MCF 10A (cell line): ENCODE results near the gene INPP5E. TPM values are rescaled to one million over a fixed set of nuclear protein-coding genes. Genes with fewer than 3 reads are reported as not detected.

ENCODE experiments used
- BruUV-seq: library from RNA; stranded (reverse); fragments of 400-500 nt; replicated peaks from 2 replicates; lab custom pipeline; 2021; lab: Mats Ljungman, UMichigan
- CTCF ChIA-PET: fragments of 300-600 bp; sonication (Branson Sonifier 250); formaldehyde crosslinking; extraction: SDS; loops from one replicate; lab custom pipeline; 2021; ENCODE audit warnings: antibody characterized with exemption, inconsistent platforms; lab: Yijun Ruan, JAX
- POLR2A ChIA-PET: fragments of 300-600, 350-650 bp; sonication (Branson Sonifier 250); formaldehyde crosslinking; extraction: SDS; loops from one replicate; lab custom pipeline; 2020; ENCODE audit warnings: antibody characterized with exemption, inconsistent platforms; lab: Yijun Ruan, JAX
- DNase-seq: peaks from one replicate; pipeline ENCODE4 v3.0.0-alpha.2; 2018; ENCODE audit not compliant: unreplicated experiment
- H3K27ac Mint-ChIP-seq: one replicate; pipeline ENCODE4 v1.8.0; 2022; ENCODE audit warnings: mild to moderate bottlenecking, low read depth, mixed read lengths; ENCODE audit not compliant: unreplicated experiment
- H3K27me3 Mint-ChIP-seq: one replicate; pipeline ENCODE4 v1.8.0; 2022; ENCODE audit warnings: mixed read lengths; ENCODE audit not compliant: insufficient read depth, unreplicated experiment
- H3K36me3 Mint-ChIP-seq: one replicate; pipeline ENCODE4 v1.8.0; 2022; ENCODE audit warnings: mild to moderate bottlenecking, moderate library complexity, mixed read lengths; ENCODE audit not compliant: insufficient read depth, unreplicated experiment
- H3K4me1 Mint-ChIP-seq: one replicate; pipeline ENCODE4 v1.8.0; 2022; ENCODE audit warnings: mixed read lengths; ENCODE audit not compliant: insufficient read depth, unreplicated experiment
- H3K4me3 Mint-ChIP-seq: one replicate; pipeline ENCODE4 v1.8.0; 2022; ENCODE audit warnings: mild to moderate bottlenecking, moderate library complexity, mixed read lengths; ENCODE audit not compliant: unreplicated experiment
- H3K9me3 Mint-ChIP-seq: one replicate; pipeline ENCODE4 v1.8.0; 2022; ENCODE audit warnings: mixed read lengths; ENCODE audit not compliant: unreplicated experiment
- CTCF ChIP-seq: fragments of 200-600 bp; IDR thresholded peaks from one replicate; pipeline ENCODE4 v1.8.0; 2022; ENCODE audit warnings: antibody characterized with exemption, mild to moderate bottlenecking; ENCODE audit not compliant: unreplicated experiment
- intact Hi-C: fragments of 100-400 bp; cut with micrococcal nuclease; formaldehyde crosslinking; loops from 2 replicates; pipeline ENCODE4 v1.14.1; 2022
- total RNA-seq: library from RNA; stranded (reverse); gene quantifications from 2 replicates; pipeline ENCODE4 v1.2.3, GENCODE V29; 2022

The INPP5E gene
- total RNA-seq, 1 experiment from 2014 or later = 16.3 TPM

- TF ChIP-seq CTCF = no peak
- H3K36me3 Mint-ChIP-seq = peaks cover 36% of the 10 kb centered on the region
- H3K4me3 Mint-ChIP-seq = peak overlapping the region; percentile 76
- H3K27me3 Mint-ChIP-seq = no peaks in the 10 kb centered on the region
- DNase-seq = no peak
- POLR2A ChIA-PET = interaction anchor here (0.6 to 6.0 kb wide), 6 partner anchors 12 to 114 kb away, joined by 3 to 34 read pairs (median 4); partner anchors contain the start of genes ENTR1 and PMPCA
- CTCF ChIA-PET = interaction anchor here (0.8 to 1.0 kb wide), 2 partner anchors 13 to 75 kb away, joined by 3 to 4 read pairs; partner anchors contain the start of gene DNLZ
- peak overlapping the region; percentile 16 for H3K27ac Mint-ChIP-seq
- no peaks in the 10 kb centered on the region for H3K9me3 Mint-ChIP-seq
- no TSS peak for BruUV-seq
- peaks cover 16% of the 10 kb centered on the region for H3K4me1 Mint-ChIP-seq
- intact Hi-C loops = no loop called here
Measured at GRCh38 chr9:136437839-136438547, 1.7 kb downstream of the INPP5E start.

GRCh38 chr9:136437430-136437829, 2.2 kb downstream of the INPP5E start:
- intact Hi-C loops = no loop called here
- Mint-ChIP-seq H3K27ac (peak overlapping the region; percentile 16), H3K27me3 (no peaks in the 10 kb centered on the region), H3K36me3 (peaks cover 31% of the 10 kb centered on the region), H3K4me3 (peak overlapping the region; percentile 76), H3K9me3 (no peaks in the 10 kb centered on the region), H3K4me1 (peaks cover 16% of the 10 kb centered on the region)
- ChIA-PET CTCF (interaction anchor here (0.8 kb wide), 1 partner anchor 12 kb away, joined by 4 read pairs; no protein-coding TSS in a partner anchor), POLR2A (interaction anchor here (1.1 to 6.0 kb wide), 2 partner anchors 26 to 46 kb away, joined by 3 to 34 read pairs; partner anchors contain the start of genes ENTR1 and PMPCA)
- peak; percentile 71 for DNase-seq
- no peak for TF ChIP-seq CTCF
- no TSS peak for BruUV-seq

- intact Hi-C loops = no loop called here
- no TSS peak for BruUV-seq
- CTCF ChIA-PET = interaction anchor here (0.9 kb wide), 1 partner anchor 48 kb away, joined by 3 read pairs; no protein-coding TSS in a partner anchor
- peaks cover 25% of the 10 kb centered on the region for H3K36me3 Mint-ChIP-seq
- TF ChIP-seq CTCF = no peak
- peaks cover 16% of the 10 kb centered on the region for H3K4me1 Mint-ChIP-seq
- peak overlapping the region; percentile 19 for H3K4me3 Mint-ChIP-seq
- H3K27ac Mint-ChIP-seq = no peak overlapping the region
- no peak for DNase-seq
- H3K27me3 Mint-ChIP-seq = no peaks in the 10 kb centered on the region
- H3K9me3 Mint-ChIP-seq = no peaks in the 10 kb centered on the region
- POLR2A ChIA-PET = interaction anchor here (6.0 kb wide), 1 partner anchor 24 kb away, joined by 34 read pairs; the partner anchor contains the start of genes ENTR1 and PMPCA
Measured at GRCh38 chr9:136436055-136436634, 3.5 kb downstream of the INPP5E start.

GRCh38 chr9:136434580-136435169, 5.0 kb downstream of the INPP5E start:
- POLR2A ChIA-PET = interaction anchor here (6.0 kb wide), 1 partner anchor 23 kb away, joined by 34 read pairs; the partner anchor contains the start of genes ENTR1 and PMPCA
- H3K36me3 Mint-ChIP-seq = peaks cover 19% of the 10 kb centered on the region
- intact Hi-C loops = no loop called here
- H3K9me3 Mint-ChIP-seq = no peaks in the 10 kb centered on the region
- no peak overlapping the region for H3K4me3 Mint-ChIP-seq
- DNase-seq = no peak
- BruUV-seq = no TSS peak
- no peaks in the 10 kb centered on the region for H3K27me3 Mint-ChIP-seq
- peaks cover 16% of the 10 kb centered on the region for H3K4me1 Mint-ChIP-seq
- H3K27ac Mint-ChIP-seq = no peak overlapping the region
- CTCF ChIA-PET = no interaction called here
- no peak for TF ChIP-seq CTCF
